ENCODE results near the gene GALNT6.
"Not testable (repeated sequence)": the region's sequence is repeated elsewhere in the genome, so short reads cannot be mapped to it uniquely, and the experiment has no call there.

Gene GALNT6

GRCh38 chr12:51320311-51320694 is 70.9 kb downstream of the GALNT6 start:
- no peak for DNase-seq

GRCh38 chr12:51318846-51319599 is 72.2 kb downstream of the GALNT6 start:
- DNase-seq = peak; percentile 5

GRCh38 chr12:51318057-51318806 is 73.0 kb downstream of the GALNT6 start:
- not testable (repeated sequence) for DNase-seq

DNA sequence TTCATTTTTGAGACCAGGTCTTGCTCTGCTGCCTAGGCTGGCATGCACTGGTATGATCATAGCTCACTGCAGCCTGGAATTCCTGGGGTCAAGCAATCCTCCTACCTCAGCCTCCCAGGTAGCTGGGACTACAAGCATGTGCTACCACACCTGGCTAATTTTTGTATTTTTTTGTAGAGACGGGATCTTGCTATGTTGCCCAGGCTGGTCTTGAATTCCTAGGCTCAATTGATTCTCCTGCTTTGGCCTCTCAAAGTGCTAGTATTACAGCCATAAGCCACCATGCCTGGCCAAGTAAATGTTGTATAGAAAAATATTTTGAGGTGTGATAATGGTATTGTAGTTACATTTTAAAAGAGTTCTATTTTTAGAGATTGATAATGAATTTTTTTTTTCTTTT is 79.8 kb downstream of the GALNT6 start:
- no peak for DNase-seq

GRCh38 chr12:51307655-51308593 is 83.3 kb downstream of the GALNT6 start:
- no peak for DNase-seq

DNA sequence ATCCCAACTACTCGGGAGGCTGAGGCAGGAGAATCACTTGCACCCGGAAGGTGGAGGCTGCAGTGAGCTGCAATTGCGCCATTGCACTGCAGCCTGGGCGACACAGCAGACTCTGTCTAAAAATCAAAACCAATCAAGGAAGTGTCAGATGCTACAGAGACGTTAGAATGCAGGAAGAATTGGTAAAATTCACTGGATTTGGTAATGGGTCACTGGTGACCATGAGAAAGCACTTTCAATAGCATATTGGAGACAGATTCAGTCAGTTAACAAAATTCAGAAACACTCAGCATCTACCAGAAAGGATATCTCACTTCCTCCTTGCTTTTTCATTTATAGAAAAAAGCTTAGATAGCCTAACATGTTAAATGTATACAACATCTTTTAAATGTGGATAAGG is 84.7 kb downstream of the GALNT6 start:
- no peak for DNase-seq

Data from stimulated activated naive CD4-positive, alpha-beta T cell treated with Interleukin-2 at 50 U/mL for 16 hours (primary cell).